Lung (tissue), 16 donors: Measurements from ENCODE around the gene ACR. TPM values are rescaled to one million over a fixed set of nuclear protein-coding genes. Genes with fewer than 3 reads are reported as not detected.

Experiments used
- ATAC-seq: fragments of 200-7000 bp; cut with Tn5 transposase; one replicate; pipeline ENCODE4 v1.9.1; 2020; ENCODE audit warnings: moderate number of reproducible peaks; ENCODE audit not compliant: insufficient read depth, low FRiP score
- DNase-seq, 3 donors: peaks; one replicate each; pipeline ENCODE4 v3.0.0-alpha.2; 2013 to 2017
- H3K27ac ChIP-seq, 2 donors: one replicate each; pipeline ENCODE4 v1.5.1; 2013; ENCODE audit warnings: mild to moderate bottlenecking in 2 of 2, moderate library complexity in 2 of 2, control low read depth in 1 of 2, inconsistent platforms in 1 of 2, low read depth in 1 of 2, low read length in 1 of 2
- H3K27me3 ChIP-seq, 3 donors: one replicate each; pipeline ENCODE4 v1.5.1; 2013; ENCODE audit warnings: low read length in 2 of 3; ENCODE audit not compliant: control insufficient read depth in 3 of 3, insufficient read depth in 3 of 3
- H3K36me3 ChIP-seq, 4 donors: one replicate each; pipeline ENCODE4 v1.5.1; 2013; ENCODE audit warnings: low read length in 4 of 4, mild to moderate bottlenecking in 1 of 4, moderate library complexity in 1 of 4; ENCODE audit not compliant: control insufficient read depth in 4 of 4, insufficient read depth in 4 of 4
- H3K4me1 ChIP-seq, 5 donors: one replicate each; pipeline ENCODE4 v1.5.1; 2013; ENCODE audit warnings: low read length in 5 of 5, mild to moderate bottlenecking in 2 of 5, moderate library complexity in 1 of 5; ENCODE audit not compliant: control insufficient read depth in 5 of 5, insufficient read depth in 5 of 5
- H3K4me3 ChIP-seq: one replicate; pipeline ENCODE4 v1.5.1; 2013; ENCODE audit warnings: mild to moderate bottlenecking, control low read depth, moderate library complexity
- H3K9ac ChIP-seq, 2 donors: one replicate each; pipeline ENCODE4 v1.5.1; 2013; ENCODE audit warnings: low read length in 2 of 2, control low read depth in 1 of 2; ENCODE audit not compliant: insufficient read depth in 1 of 2
- H3K9me3 ChIP-seq, 4 donors: one replicate each; pipeline ENCODE4 v1.5.1; 2013; ENCODE audit warnings: low read length in 3 of 4, mild to moderate bottlenecking in 1 of 4, moderate library complexity in 1 of 4; ENCODE audit not compliant: control insufficient read depth in 4 of 4, insufficient read depth in 3 of 4
- WGBS, 2 donors: extraction: QIAGEN DNeasy Blood & Tissue Kit; methylation state at CpG; one replicate each; pipeline ENCODE4 v1.1.7; 2013; 5-methylcytosine and 5-hydroxymethylcytosine counted together
- long read RNA-seq, 5 donors: transcript quantifications; one replicate each; lab custom pipeline, GENCODE V29; 2026
- polyA plus RNA-seq, 2 donors: library from polyadenylated mRNA; stranded (reverse); fragments of 200-250 nt; gene quantifications; one replicate each; pipeline ENCODE4 v1.2.1, GENCODE V29; 2013
- total RNA-seq, 2 donors: library from RNA; depleted of rRNA in 1 of 2; stranded (reverse); fragments of >200 nt in 1 of 2; gene quantifications; one replicate each; pipeline ENCODE4 v1.2.1, GENCODE V29; 2014 to 2021
- TF ChIP-seq, protein P1 (sequence below): IDR thresholded peaks from 2 replicates; pipeline ENCODE4 v1.5.1; 2012; ENCODE audit warnings: mild to moderate bottlenecking; ENCODE audit errors: control extremely low read depth, extremely low read depth
- donor health status: control.
- donor health status: control.
- donor health status: Bipolar disorder and iron deficiency.
- donor health status: healthy.
- donor health status: DM: yes; HTN: yes; CAD: no.

The ACR gene
- total RNA-seq: 1 to 10 TPM in 1 of 2 donors, under 1 TPM in 1; 0.26 to 1.1 TPM
- 1 to 10 TPM in 1 of 2 donors, under 1 TPM in 1; 0.44 to 3.3 TPM for polyA plus RNA-seq
- long read RNA-seq, donor 1: 0 reads
- long read RNA-seq, donor 2, partial matches to known transcripts: 13 of 13 reads
- long read RNA-seq, donor 2, other reads (novel, unspliced or antisense): 0 of 13 reads
- long read RNA-seq, donor 3: 0 reads
- long read RNA-seq, donor 4: 0 reads
- long read RNA-seq, donor 5: 0 reads

- Histone ChIP-seq H3K27ac (no peak within 1 kb of the TSS), H3K9ac (no peak within 1 kb of the TSS), H3K9me3 (peaks cover 0 to 3% (median 0%) of the 10 kb centered on the region in 4 donors), H3K4me1 (peaks cover 0 to 3% (median 0%) of the 10 kb centered on the region in 5 donors), H3K36me3 (no peaks in the 10 kb centered on the region), H3K4me3 (no peak within 1 kb of the TSS), H3K27me3 (peaks cover 0 to 11% (median 3%) of the 10 kb centered on the region in 3 donors)
- no peak for ATAC-seq
- peak in 1 of 3 donors; percentile 11 for DNase-seq
- WGBS, 2 donors: 82 to 92% methylated on average over 13 of the region's 13 CpGs
- TF ChIP-seq, protein P1, sequence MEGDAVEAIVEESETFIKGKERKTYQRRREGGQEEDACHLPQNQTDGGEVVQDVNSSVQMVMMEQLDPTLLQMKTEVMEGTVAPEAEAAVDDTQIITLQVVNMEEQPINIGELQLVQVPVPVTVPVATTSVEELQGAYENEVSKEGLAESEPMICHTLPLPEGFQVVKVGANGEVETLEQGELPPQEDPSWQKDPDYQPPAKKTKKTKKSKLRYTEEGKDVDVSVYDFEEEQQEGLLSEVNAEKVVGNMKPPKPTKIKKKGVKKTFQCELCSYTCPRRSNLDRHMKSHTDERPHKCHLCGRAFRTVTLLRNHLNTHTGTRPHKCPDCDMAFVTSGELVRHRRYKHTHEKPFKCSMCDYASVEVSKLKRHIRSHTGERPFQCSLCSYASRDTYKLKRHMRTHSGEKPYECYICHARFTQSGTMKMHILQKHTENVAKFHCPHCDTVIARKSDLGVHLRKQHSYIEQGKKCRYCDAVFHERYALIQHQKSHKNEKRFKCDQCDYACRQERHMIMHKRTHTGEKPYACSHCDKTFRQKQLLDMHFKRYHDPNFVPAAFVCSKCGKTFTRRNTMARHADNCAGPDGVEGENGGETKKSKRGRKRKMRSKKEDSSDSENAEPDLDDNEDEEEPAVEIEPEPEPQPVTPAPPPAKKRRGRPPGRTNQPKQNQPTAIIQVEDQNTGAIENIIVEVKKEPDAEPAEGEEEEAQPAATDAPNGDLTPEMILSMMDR: no peak
Measured at GRCh38 chr22:50737728-50738648, at the start of gene ACR. TSS of gene ACR (plus strand) at chr22:50738204. CDS start at chr22:50738236, 32 bp downstream.

DNA sequence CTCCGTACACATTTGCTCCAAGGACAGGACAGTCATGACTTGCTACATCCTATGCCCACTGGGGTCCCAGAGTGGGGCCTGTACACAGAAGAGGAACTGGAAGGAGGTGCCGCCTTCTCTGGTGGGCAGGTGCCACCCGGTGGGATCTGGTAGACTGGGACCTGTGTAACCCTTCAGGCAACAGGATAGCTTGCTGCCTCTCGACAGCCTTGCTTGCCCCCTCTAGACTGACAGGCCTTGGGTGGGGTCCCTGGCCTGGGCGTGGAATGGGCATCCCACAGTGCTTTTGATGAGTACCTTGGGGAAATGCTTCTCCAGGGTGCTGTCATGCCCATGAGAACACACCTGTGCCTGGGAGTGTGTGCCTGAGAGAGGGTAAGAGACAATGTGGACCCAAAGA is 49.6 kb upstream of the ACR start:
- Histone ChIP-seq H3K9me3 (peaks cover 0 to 3% (median 0%) of the 10 kb centered on the region in 4 donors), H3K9ac (no peak overlapping the region), H3K4me1 (peaks cover 0 to 2% (median 0%) of the 10 kb centered on the region in 5 donors), H3K36me3 (no peaks in the 10 kb centered on the region), H3K27ac (no peak overlapping the region), H3K27me3 (no peaks in the 10 kb centered on the region), H3K4me3 (no peak overlapping the region)
- TF ChIP-seq, protein P1: no peak
- 71 to 87% methylated on average over 5 of the region's 5 CpGs for WGBS, 2 donors
- ATAC-seq (no peak), DNase-seq (peak in 1 of 3 donors; percentile 4)

GRCh38 chr22:50691521-50691920 is 46.5 kb upstream of the ACR start:
- H3K27me3 ChIP-seq: no peaks in the 10 kb centered on the region
- H3K9ac ChIP-seq: no peak overlapping the region
- H3K4me1 ChIP-seq: peaks cover 0 to 2% (median 0%) of the 10 kb centered on the region in 5 donors
- 8 to 16% methylated on average over 2 of the region's 2 CpGs for WGBS, 2 donors
- ATAC-seq: no peak
- H3K4me3 ChIP-seq: no peak overlapping the region
- H3K9me3 ChIP-seq: peaks cover 0 to 3% (median 0%) of the 10 kb centered on the region in 4 donors
- H3K27ac ChIP-seq: no peak overlapping the region
- TF ChIP-seq, protein P1: no peak
- peak in 1 of 3 donors; percentile 11 for DNase-seq
- H3K36me3 ChIP-seq: peaks cover 0 to 7% (median 0%) of the 10 kb centered on the region in 4 donors
